Measurements from ENCODE around the gene MEIS2. TPM values are rescaled to one million over a fixed set of nuclear protein-coding genes. Genes with fewer than 3 reads are reported as not detected.

The MEIS2 gene
- total RNA-seq, 2 donors from 2014 or later, result 24.3 to 29.8 TPM

GRCh38 chr15:37076543-37076942, 23.8 kb downstream of the MEIS2 start:
- H3K9me3 ChIP-seq, result no peaks in the 10 kb centered on the region
- peaks cover 3% of the 10 kb centered on the region for H3K36me3 ChIP-seq
- H3K4me3 ChIP-seq, result no peak overlapping the region
- peaks cover 0 to 15% of the 10 kb centered on the region in 2 donors for H3K4me1 ChIP-seq
- no peak overlapping the region for H3K27ac ChIP-seq
- TF ChIP-seq, protein P1, sequence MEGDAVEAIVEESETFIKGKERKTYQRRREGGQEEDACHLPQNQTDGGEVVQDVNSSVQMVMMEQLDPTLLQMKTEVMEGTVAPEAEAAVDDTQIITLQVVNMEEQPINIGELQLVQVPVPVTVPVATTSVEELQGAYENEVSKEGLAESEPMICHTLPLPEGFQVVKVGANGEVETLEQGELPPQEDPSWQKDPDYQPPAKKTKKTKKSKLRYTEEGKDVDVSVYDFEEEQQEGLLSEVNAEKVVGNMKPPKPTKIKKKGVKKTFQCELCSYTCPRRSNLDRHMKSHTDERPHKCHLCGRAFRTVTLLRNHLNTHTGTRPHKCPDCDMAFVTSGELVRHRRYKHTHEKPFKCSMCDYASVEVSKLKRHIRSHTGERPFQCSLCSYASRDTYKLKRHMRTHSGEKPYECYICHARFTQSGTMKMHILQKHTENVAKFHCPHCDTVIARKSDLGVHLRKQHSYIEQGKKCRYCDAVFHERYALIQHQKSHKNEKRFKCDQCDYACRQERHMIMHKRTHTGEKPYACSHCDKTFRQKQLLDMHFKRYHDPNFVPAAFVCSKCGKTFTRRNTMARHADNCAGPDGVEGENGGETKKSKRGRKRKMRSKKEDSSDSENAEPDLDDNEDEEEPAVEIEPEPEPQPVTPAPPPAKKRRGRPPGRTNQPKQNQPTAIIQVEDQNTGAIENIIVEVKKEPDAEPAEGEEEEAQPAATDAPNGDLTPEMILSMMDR (IDR thresholded peaks at IDR 0.05), result no peak
- no peak for DNase-seq (ENCODE audit: low spot score)
- no peaks in the 10 kb centered on the region for H3K27me3 ChIP-seq

- Histone ChIP-seq H3K4me3 (no peak overlapping the region), H3K9me3 (no peaks in the 10 kb centered on the region), H3K27me3 (no peaks in the 10 kb centered on the region), H3K27ac (no peak overlapping the region), H3K36me3 (peaks cover 3% of the 10 kb centered on the region), H3K4me1 (peaks cover 0 to 13% of the 10 kb centered on the region in 2 donors)
- TF ChIP-seq, protein P1 (IDR thresholded peaks at IDR 0.05), result no peak
- no peak for DNase-seq (ENCODE audit: low spot score)
Observed at GRCh38 chr15:37075777-37076176, 24.6 kb downstream of the MEIS2 start.

- no peak for DNase-seq (ENCODE audit: low spot score)
- TF ChIP-seq, protein P1 (IDR thresholded peaks at IDR 0.05), result no peak
- peaks cover 3% of the 10 kb centered on the region for H3K36me3 ChIP-seq
Observed at GRCh38 chr15:37072181-37072580, 28.2 kb downstream of the MEIS2 start.

GRCh38 chr15:37071134-37071533, 29.2 kb downstream of the MEIS2 start:
- no peaks in the 10 kb centered on the region for H3K27me3 ChIP-seq
- TF ChIP-seq, protein P1 (IDR thresholded peaks at IDR 0.05), result no peak
- H3K4me3 ChIP-seq, result no peak overlapping the region
- peaks cover 3% of the 10 kb centered on the region for H3K36me3 ChIP-seq
- no peaks in the 10 kb centered on the region for H3K9me3 ChIP-seq
- no peaks in the 10 kb centered on the region for H3K4me1 ChIP-seq
- no peak overlapping the region for H3K27ac ChIP-seq
- no peak for DNase-seq (ENCODE audit: low spot score)

More at GRCh38 chr15:37072181-37072580, 28.2 kb downstream of the MEIS2 start:
- Histone ChIP-seq H3K9me3 (no peaks in the 10 kb centered on the region), H3K4me3 (no peak overlapping the region), H3K27me3 (no peaks in the 10 kb centered on the region), H3K27ac (no peak overlapping the region), H3K4me1 (no peaks in the 10 kb centered on the region)

DNA sequence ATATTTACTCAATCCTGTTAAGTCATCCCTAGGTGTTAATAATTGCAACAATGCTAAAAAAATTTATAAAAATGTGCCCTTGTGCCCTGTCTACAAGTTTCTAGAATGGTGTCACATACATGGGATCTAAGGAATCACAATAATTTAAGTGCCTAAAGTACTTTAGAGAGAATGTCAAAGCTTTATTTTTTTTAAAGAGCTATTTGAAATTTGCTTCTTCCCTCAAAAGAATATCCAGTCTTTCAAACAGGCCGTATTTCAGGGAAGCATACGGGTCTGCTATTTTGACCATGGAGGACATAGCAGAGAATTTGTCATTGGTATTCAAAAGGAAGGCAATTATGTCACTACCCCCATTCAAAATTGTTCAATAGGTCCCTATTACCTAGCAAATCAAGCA, 29.7 kb downstream of the MEIS2 start:
- H3K9me3 ChIP-seq, result no peaks in the 10 kb centered on the region
- peaks cover 3% of the 10 kb centered on the region for H3K36me3 ChIP-seq
- TF ChIP-seq, protein P1 (IDR thresholded peaks at IDR 0.05), result no peak
- H3K27ac ChIP-seq, result no peak overlapping the region
- no peaks in the 10 kb centered on the region for H3K4me1 ChIP-seq
- DNase-seq (ENCODE audit: low spot score), result no peak
- no peak overlapping the region for H3K4me3 ChIP-seq
- no peaks in the 10 kb centered on the region for H3K27me3 ChIP-seq

DNA sequence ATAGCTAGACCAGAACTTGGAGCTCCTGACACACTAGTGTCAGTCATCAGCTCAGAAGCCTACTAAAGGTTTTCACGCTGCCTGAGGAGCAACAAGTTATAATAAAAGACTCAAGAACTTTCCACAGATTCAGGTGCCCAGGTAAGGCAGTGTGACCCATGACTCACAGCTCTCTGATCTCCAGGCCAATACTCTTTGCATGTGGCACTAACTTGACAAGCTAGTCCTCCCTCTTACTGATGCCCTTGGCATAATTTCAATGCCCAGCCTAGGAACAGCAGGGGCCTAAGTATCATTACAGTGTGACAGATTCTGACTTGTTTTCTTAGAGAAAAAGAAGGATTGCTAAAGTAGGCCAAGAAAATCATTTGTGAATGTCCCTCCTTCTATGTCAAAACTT, 38.4 kb downstream of the MEIS2 start:
- TF ChIP-seq, protein P1 (IDR thresholded peaks at IDR 0.05), result no peak
- Histone ChIP-seq H3K36me3 (no peaks in the 10 kb centered on the region), H3K4me1 (peaks cover 0 to 25% of the 10 kb centered on the region in 2 donors), H3K9me3 (no peaks in the 10 kb centered on the region), H3K4me3 (no peak overlapping the region), H3K27ac (no peak overlapping the region), H3K27me3 (no peaks in the 10 kb centered on the region)
- DNase-seq (ENCODE audit: low spot score), result no peak
